ENCODE data around the gene GPR62. TPM values are rescaled to one million over a fixed set of nuclear protein-coding genes. Genes with fewer than 3 reads are reported as not detected.

The GPR62 gene
- polyA plus RNA-seq, 3 donors: 0.64 to 0.77 (median 0.74) TPM

GRCh38 chr3:51949121-51949520 lies 6.1 kb upstream of the GPR62 start:
- no peak for DNase-seq

- no peak for DNase-seq
Observed at GRCh38 chr3:51950899-51951298, 4.3 kb upstream of the GPR62 start.

GRCh38 chr3:51953445-51953844 lies 1.7 kb upstream of the GPR62 start:
- no peak for DNase-seq

GRCh38 chr3:51954105-51954504 lies 1.1 kb upstream of the GPR62 start:
- no peak for DNase-seq

- no peak for DNase-seq
Observed at GRCh38 chr3:51954713-51955112, 468 bp upstream of the GPR62 start.

- no peak for DNase-seq
Observed at GRCh38 chr3:51955893-51956770, 951 bp downstream of the GPR62 start.

- no peak for DNase-seq
Observed at GRCh38 chr3:51957520-51958205, 2.5 kb downstream of the GPR62 start.

GRCh38 chr3:51958603-51959521 lies 3.7 kb downstream of the GPR62 start:
- DNase-seq: no peak

- DNase-seq: no peak
Observed at GRCh38 chr3:51959651-51960050, 4.5 kb downstream of the GPR62 start.

- DNase-seq: no peak
Observed at GRCh38 chr3:51960386-51960785, 5.2 kb downstream of the GPR62 start.

- no peak for DNase-seq
Observed at GRCh38 chr3:51961011-51961410, 5.8 kb downstream of the GPR62 start.

- no peak for DNase-seq
Observed at GRCh38 chr3:51961602-51962569, 6.7 kb downstream of the GPR62 start.

- DNase-seq: no peak
Observed at GRCh38 chr3:51962854-51963530, 7.8 kb downstream of the GPR62 start.

- DNase-seq: peak; percentile 85
Observed at GRCh38 chr3:51963951-51964451, 8.8 kb downstream of the GPR62 start.

- DNase-seq: no peak
Observed at GRCh38 chr3:51964521-51964920, 9.3 kb downstream of the GPR62 start.

- DNase-seq: no peak
Observed at GRCh38 chr3:51966016-51966415, 10.8 kb downstream of the GPR62 start.

GRCh38 chr3:51966486-51966885 lies 11.3 kb downstream of the GPR62 start:
- no peak for DNase-seq

- no peak for DNase-seq
Observed at GRCh38 chr3:51966922-51967383, 11.8 kb downstream of the GPR62 start.

GRCh38 chr3:51967384-51968169 lies 12.4 kb downstream of the GPR62 start, which contains the start of gene PCBP4:
Gene PCBP4, minus strand, starts transcription at chr3:51967454. Its CDS starts 6,214 bp downstream, at chr3:51961240.
- DNase-seq: no peak
